HG02571 (cell line): ENCODE data around the gene CACNA1G.

Source experiments
- ATAC-seq: cut with Tn5 transposase; IDR thresholded peaks from one replicate; pipeline ENCODE4 v1.9.1; 2021; ENCODE audit warnings: mild to moderate bottlenecking, moderate library complexity; ENCODE audit not compliant: unreplicated experiment

Gene CACNA1G

DNA sequence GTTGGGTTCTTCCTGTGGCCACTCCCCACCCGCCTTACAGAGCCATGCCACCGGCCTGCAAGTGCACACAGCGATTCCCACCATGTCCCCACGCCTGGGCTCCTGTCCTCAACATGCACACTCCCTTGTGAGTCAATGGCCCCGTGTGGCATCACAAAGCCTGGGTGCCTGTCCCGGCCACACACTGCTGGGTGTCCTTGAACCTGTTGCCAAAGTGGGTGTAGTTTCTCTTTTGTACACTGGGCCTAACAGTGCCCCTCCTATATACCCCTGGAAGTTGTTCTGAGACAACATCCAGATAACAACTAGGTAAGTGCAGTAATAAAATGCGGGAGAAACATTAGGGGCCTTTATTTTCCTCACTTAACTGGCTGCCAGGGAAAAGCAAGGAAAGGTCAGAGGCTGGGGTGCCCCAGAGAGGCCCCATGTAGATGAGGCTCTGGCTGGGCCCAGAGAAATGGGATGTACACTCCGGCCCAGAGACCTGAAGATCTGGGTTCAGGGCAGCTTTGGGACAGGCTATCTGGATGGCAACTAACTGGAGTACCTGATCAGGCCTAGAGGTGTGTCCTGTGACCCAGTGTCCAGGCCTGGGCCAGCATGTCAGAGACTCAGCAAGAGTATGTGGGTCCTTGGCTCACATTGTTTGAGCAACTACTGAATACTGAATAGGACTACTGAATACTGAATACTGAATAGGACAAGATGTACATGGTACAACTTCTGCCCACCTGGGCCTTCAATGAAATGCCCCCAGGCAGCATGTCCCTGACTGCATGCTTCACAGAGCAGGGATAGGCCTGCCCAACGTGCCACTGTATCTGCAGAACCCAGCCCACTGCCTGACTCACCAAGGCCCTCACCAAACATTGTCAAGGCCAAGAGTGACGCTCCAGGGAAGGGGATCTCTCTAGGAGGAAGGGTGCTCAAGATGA lies 82.5 kb downstream of the CACNA1G start:
- no peak for ATAC-seq

DNA sequence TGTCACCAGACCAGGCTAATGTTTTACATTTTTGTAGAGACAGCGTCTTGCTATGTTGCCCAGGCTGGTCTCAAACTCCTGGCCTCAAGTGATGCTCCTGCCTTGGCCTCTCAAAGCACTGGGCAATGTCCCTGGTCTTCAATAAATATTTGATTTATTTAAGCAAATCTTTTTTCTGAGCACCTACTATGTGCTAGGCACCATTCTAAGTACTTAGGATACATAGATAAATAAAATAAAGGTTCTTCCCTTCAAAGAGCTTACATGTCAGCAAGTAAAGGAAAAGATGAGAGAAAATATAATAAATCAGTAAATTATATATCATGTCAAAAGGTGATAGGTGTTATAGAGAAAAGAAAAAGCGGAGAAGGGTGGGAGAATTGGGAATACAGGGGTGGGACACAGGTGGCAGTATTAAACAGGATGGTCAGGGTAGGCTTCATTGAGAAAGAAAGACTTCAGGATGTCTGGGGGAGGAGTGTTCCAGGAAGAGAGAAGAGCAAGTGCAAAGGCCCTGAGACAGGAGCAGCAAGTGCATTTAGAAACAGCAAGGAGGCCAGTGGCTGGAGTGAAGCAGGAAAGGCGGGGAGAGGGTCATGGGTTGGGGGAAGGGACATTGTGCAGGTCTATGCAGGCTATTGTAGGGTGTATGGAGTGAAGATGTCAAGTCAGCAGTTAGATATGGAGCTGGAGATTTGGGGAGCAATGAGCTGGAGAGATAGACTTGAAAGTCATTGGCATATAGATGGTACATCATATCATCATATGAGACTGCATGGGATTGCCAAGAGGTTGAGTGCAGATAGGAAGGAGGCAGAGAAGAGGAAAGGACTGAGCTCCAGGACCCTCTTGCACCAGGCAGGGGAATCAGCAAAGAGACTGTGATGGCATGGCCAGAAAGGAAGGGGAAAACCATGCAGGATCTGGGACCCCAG lies 85.5 kb downstream of the CACNA1G start:
- no peak for ATAC-seq

DNA sequence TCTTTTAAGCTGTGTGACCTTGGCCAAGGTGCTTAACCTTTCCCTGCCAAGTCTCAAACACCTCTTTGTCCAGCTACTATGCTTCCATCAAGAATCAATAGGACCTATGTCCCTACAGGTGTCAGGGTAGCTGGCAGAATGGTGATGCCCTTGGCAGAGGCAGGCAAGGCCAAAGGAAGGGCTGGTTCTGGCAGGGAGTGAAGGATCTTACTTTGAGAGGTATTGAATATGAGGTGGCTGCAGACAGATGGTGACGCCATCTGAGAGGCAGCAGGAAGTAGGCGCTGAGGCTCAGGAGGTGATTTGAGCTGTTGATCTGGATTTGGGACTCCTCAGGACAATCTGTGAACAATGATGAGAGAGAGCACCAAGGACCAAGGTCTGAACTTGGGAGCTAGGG lies 86.7 kb downstream of the CACNA1G start:
- no peak for ATAC-seq

DNA sequence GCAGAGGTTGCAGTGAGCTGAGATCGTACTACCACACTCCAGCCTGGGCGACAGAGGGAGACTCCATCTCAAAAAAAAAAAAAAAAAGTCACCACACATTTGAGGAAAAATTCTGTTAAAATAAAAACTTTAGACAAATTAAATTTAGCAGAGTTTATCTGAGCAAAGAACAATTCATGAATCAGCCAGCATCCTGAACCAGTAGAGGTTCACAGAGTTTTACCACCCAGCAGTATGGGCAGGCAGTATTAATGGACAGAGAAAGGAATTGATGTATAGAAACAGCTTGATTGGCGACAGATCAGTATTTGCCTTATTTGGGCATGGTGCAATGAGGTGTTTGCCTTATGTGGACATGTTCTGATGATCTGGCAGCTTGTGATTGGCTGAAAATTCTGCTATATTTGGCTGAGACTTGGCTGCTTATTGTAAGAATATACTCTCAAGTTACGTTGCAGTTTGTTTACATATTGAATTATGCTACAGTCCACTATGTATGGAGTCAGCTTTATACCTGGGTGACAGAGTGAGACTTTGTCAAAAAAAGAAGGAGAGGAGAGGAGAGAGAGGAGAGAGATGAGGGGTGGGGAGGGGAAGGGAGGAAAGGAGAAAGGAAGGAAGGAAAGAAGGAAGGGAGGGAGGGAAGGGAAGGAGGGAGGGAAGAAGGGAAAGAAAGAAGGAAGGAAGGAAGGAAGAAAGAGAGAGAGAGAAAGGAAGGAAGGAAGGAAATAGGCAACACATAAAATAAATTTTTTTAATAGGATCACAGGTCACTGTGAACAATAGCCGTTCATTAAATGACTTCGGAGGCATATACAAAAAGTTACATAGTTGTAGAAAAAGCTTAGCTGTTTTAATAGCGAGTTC lies 88.8 kb downstream of the CACNA1G start:
- no peak for ATAC-seq

DNA sequence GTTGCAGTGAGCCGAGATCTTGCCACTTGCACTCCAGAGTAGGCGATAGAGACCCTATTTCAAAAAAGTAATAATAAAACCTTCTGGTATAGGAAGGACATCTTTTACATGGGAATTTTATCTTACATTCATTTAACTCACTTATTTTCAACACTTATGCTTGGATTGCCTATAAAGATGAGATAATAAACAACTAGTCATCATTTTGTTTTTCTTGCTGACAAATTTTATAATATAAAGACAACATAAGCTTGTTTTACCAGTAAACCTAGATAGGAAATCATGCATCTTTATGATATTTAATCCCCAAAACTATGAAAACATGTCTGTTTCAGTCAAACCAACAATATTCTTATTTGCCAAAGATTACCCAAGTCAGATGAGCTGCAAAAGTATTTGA lies 91.1 kb downstream of the CACNA1G start:
- ATAC-seq: no peak

DNA sequence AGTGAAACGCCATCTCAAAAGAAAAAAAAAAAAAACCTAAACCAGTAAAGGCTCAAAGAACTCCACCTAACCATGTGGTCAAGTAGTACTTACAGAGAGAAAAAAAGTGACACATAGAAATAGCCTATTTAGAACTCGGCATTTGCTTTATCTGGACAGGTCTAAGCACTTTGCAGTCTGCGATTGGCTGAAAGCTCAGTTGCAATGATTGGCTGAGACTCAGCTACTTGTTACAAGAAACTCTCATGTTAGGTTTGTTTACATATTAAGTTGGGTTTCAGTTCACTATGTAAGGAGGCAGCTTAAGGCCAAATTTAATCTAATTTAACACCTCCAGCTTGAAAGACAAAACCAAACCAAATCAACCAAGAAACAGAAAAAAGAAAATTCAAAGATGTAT lies 93.2 kb downstream of the CACNA1G start:
- ATAC-seq: no peak

DNA sequence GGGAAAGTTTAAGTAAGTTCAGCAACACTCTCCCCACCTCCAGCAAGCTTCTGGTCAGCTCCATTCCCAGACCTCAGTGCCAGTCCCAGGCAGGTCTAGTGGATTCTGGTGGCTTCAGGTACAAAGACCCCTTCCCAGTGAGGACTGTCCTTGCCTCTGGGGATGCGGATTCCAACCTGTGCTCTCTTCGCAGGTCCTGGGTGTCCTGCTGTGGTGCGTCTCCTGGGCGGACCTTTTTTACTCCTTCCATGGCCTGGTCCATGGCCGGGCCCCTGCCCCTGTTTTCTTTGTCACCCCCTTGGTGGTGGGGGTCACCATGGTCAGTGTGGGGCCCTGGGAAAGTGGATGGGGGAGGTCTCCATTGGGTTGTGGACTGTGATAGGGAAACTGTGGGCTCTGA lies 96.0 kb downstream of the CACNA1G start:
- ATAC-seq: no peak

DNA sequence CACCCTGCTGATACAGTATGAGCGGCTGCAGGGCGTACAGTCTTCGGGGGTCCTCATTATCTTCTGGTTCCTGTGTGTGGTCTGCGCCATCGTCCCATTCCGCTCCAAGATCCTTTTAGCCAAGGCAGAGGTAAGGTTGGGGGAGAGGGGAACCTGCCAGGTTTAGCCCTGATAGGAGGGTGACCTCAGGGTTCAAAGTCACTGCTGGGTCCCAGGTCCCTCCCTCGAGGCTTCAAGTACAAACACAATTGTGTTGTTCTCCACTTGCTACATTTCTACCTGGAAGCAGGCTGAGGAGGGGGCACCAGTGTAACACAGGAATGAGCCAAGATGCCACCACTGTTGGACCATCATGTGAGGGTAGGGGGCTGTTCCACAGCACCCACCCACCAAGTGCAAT lies 96.5 kb downstream of the CACNA1G start:
- ATAC-seq: no peak

DNA sequence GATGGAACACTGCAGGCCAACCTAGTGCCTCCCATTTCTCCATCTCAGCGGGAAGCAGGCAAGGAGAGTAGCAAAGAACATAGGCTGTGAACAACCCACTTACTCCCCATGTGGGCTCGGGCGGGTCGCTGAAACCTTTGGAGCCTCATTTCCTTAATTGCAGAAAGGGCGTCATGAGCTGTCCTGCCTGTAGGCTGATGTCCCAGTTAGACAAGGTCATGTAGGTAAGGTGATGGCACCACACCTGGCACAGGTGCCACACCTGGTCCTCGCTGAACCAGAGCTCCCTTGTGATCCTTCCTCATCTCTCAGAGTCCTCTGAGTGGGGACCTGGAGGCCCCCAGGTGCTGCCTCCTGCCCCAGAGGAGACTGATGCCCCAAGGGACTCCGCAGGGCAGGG lies 97.1 kb downstream of the CACNA1G start:
- ATAC-seq: no peak

DNA sequence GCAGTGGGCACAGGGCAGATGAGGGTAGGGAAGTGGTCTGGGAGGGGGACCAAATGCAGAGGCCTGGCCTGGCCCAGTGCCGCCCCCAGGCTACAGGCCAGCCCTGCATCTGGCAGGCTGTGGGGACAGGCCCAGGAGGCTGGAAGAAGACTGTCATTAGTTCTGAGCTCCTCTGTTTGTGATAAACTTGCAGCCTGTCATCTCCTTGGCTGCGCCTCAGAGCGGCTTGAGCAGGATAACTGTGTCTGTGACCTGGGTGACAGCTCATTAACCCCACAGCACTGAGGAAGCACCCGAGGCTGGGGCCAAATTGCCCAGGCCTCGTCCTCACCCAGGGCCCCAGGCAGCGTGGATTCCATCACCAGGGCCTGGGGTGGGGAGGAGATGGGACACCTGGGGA lies 98.1 kb downstream of the CACNA1G start:
- ATAC-seq: no peak

DNA sequence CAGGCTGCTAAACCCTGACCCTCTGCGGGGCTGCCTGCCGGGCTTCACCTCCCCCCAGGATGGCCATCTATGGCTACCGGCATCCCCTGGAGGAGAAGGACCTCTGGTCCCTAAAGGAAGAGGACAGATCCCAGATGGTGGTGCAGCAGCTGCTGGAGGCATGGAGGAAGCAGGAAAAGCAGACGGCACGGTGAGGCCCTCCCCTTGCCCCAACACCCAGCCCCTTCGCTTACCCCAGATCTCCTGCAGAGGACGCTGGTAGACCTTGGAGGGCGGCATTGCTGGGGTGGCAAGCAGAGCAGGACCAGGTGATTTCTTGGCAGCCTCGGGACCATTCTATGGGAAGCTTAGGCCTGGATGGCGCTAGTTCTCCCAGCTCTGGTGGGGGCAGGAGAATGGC lies 98.7 kb downstream of the CACNA1G start:
- no peak for ATAC-seq

DNA sequence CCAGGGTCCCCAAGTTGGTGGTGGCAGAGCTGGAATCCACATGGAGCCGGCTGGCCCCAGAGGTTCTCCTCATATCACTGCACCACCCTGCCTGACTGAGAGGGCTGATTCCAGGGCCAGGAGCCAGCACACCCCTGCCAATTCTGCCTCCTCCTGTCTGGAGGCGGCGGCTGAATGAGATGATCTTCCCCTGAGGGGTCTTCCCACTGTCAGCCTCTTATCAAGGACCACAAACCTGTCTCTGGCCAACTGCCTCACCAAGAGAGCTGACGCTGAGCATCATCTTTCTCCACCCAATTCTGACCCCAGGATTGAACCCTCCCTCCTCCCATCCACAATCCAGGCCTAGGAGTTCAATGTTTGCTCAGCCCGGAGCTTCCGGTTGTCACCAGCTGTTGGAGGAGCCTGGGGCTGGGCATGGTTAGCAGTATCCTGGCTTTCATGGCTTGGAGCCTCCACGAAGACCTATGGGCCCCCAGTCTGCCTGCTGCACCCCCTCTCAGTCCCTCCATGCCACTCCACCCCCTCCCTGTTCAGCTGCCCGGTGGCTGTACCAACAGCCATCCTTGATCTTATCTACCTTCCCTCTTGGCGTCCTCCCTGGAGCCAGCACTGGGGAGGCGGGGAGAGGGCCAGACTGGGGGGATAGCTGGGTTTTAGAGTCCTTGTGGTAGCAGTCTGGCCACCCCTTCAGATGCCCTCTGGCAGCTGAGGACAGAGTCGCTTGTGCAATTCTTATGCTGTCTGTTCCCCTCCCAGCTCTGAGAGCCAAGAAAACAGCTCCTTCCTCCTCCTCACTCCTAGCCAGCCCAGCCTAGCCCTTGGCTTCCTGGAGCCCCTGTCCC lies 99.7 kb downstream of the CACNA1G start:
- no peak for ATAC-seq

DNA sequence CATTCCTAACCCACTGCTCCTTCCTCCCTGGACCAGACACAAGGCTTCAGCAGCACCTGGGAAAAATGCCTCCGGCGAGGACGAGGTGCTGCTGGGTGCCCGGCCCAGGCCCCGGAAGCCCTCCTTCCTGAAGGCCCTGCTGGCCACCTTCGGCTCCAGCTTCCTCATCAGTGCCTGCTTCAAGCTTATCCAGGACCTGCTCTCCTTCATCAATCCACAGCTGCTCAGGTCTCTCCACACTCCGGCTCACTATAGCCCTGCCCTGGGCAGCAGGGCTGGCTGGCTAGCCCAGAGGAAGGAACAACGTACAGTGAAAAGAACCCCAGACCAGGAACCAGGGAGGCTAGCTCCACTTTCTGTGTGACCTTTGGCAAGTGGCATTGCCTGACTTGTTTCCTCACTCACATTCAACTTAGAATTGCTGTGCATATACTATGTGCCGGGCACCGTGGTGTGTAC lies 100.4 kb downstream of the CACNA1G start:
- ATAC-seq: no peak

DNA sequence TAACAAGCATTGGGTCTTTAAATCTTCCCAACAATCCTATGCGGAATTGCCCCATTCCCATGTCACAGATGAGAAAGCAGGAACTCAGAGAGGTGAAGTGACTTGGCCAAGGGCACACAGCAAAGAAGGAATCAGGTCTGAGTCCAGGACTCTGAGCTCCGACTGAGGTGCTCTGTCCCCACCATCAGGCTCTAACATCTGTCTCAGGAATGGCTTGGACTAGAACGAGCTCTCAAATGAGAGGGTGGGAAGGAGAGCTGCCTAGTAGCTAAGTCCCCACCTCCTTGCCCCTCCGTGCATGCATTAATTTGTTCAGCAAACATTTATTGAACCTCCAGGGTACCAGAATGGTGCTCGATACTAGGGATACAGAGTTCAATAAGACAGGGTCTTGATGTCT lies 100.8 kb downstream of the CACNA1G start:
- no peak for ATAC-seq

DNA sequence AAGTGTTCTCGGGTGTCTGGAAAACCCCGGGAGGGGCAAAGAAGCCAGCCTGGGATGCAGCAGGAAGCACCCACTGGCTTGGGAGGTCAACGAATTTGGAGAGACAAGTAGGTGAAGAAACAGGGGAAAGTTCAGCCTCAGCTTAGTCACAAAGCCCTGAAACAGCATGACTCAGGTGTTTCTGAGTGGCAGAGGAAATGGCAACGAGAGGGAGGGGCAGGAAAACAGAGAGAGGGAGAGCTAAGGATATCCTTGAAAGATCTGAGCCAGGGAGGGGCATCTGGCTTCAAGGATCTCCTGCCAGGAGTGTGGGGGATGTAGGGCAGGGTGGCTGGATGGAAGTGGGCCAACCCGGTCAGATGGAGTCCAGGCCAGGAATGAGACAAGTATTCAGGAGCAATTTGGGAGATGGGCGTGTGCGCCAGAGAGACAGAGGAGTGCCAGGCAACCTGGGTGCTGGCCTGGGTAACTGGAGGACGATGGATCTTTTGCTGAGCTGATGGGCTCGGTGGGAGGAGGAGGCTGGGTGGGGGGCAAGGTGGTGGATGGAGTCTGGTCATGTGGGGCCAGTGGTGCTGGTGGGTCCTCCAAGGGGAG lies 101.4 kb downstream of the CACNA1G start:
- no peak for ATAC-seq

DNA sequence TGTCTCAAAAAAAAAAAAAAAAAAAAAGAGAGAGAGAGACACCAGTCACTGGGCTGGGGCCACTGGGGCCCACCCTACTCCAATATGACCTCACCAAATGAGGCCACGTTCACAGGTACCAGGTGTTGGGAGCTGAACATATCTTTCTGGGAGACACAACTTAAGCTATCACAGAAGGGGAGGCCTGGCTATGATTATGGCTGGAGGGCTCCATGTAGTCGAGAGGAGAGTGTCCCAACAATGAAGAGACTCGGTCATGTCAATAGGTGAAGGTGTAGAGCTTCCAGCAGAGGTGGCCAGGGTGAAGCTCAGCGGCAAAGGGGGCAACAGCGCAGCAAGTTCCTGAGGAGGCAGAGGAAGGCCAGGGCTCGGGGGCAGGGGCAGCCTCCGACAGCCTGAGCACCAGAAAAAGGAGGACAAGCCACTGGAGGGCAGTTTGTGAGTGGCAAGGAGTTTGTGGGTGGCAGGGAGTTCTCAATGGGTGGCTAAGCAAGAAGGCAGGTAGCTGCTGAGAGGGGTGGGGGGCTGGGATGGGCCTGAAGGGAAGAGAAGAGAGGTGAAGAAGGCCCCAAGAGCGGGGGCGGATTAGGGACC lies 102.2 kb downstream of the CACNA1G start:
- no peak for ATAC-seq

DNA sequence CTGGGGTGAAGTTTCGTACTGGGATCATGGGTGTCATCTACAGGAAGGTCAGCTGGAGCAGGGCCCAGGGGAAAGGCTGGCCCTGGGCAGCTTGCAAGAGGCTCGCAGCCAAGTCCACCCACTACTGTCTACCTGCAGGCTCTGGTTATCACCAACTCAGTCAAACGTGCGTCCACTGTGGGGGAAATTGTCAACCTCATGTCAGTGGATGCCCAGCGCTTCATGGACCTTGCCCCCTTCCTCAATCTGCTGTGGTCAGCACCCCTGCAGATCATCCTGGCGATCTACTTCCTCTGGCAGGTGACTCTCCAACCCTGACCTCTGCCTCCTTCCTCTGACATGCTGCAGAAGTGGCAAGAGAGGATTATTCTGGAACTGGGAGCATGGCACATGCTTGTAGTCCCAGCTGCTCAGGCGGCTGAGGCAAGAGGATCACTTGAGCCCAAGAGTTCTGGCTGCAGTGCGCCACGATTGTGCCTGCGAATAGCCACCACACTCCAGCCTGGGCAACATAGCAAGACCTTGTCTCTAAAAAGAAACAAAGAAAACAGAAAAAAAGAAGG lies 103.4 kb downstream of the CACNA1G start:
- no peak for ATAC-seq

DNA sequence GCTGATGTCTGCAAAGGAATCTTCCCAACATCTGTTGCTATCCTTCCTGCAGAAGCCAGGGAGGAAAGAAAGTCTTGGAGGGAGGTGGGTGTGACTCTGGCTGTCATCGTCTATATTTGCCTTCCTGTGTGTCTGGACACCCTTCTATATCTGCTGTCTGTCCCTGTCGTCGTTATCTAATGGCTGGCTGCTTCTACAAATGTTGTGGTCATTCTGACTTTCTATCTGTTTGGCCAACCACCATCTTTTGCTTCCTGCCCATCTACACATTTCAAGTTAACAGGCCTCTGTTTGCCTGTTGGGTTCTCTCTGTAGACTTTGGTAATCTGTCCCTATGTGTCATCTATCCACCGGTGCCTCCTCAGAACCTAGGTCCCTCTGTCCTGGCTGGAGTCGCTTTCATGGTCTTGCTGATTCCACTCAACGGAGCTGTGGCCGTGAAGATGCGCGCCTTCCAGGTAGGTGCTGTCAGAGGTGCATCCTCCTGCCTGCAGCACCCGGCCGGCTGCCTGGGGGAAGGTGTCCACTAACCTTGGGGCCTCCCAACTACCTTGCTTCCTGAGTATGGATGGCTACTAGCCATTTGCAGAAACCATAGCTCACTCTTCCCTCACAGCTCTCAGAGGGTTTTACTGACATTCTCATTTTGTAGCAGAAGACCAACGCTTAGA lies 104.4 kb downstream of the CACNA1G start:
- no peak for ATAC-seq
